Measurements from ENCODE around the gene NUDT22.

Gene NUDT22

DNA sequence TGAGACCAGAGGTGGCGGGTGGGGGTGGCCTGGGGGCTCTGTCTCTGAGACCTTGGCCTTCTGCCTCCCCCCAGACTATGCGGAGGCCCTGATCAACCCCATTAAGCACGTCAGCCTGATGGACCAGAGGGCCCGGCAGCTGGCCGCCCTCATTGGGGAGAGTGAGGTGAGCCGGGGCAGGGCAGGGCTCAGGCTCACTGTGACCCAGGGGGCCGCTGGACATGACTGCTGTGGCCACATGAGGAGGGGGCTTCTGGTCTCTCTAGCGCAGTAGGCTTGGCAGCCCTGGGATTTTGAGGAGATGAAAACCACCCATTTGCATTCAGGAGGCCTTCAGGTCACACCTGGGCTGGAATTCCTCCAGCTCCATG, 37.9 kb downstream of the NUDT22 start:
- ATAC-seq = no peak
- TF ChIP-seq OSR1 (CRISPR knock-in tag; IDR thresholded peaks at IDR 0.05) (no peak), PPARA (CRISPR knock-in tag; IDR thresholded peaks at IDR 0.05; ENCODE audit: borderline replicate concordance) (no peak), TCF4 (CRISPR knock-in tag; IDR thresholded peaks at IDR 0.05; ENCODE audit: borderline replicate concordance) (no peak), ZNF70 (CRISPR knock-in tag; IDR thresholded peaks at IDR 0.05) (no peak)
- TF ChIP-seq, protein P1, sequence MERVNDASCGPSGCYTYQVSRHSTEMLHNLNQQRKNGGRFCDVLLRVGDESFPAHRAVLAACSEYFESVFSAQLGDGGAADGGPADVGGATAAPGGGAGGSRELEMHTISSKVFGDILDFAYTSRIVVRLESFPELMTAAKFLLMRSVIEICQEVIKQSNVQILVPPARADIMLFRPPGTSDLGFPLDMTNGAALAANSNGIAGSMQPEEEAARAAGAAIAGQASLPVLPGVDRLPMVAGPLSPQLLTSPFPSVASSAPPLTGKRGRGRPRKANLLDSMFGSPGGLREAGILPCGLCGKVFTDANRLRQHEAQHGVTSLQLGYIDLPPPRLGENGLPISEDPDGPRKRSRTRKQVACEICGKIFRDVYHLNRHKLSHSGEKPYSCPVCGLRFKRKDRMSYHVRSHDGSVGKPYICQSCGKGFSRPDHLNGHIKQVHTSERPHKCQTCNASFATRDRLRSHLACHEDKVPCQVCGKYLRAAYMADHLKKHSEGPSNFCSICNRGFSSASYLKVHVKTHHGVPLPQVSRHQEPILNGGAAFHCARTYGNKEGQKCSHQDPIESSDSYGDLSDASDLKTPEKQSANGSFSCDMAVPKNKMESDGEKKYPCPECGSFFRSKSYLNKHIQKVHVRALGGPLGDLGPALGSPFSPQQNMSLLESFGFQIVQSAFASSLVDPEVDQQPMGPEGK (CRISPR knock-in tag; IDR thresholded peaks at IDR 0.05; ENCODE audit: borderline replicate concordance) = no peak

DNA sequence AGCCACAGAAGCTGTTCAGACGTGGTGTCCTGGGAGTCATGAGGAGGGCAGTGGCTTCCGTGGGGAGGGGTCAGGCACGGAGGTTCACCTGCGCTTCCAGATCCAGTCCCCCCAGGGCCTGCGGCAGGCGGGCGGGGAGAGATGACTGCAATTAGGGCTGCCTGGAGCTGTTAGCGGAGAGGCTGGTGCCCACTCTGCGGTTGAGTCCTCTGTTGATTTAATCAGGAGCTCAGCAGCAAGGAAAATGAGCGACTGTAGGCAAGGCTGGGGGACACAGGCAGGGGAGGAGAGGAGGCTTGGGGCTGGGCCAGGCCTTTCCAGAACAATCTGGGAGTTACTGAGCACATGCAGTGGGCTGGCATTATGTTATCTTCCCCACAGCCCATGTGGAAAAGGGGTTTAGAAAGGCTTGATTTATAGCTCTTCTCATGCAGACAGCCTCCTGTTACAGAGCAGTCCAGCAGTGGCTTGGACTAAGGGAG, 38.3 kb downstream of the NUDT22 start:
- peak; percentile 57 for TF ChIP-seq TCF4 (CRISPR knock-in tag; IDR thresholded peaks at IDR 0.05; ENCODE audit: borderline replicate concordance)
- peak; percentile 50; the same call in 1 of the 2 replicates for TF ChIP-seq TSHZ2 (CRISPR knock-in tag; IDR thresholded peaks at IDR 0.05)
- no peak for TF ChIP-seq ARNTL (CRISPR knock-in tag; IDR thresholded peaks at IDR 0.05; ENCODE audit: borderline replicate concordance, low read depth)
- ATAC-seq = no peak

- TF ChIP-seq TOX (CRISPR knock-in tag; IDR thresholded peaks at IDR 0.05; ENCODE audit: borderline replicate concordance) (no peak), ZNF70 (CRISPR knock-in tag; IDR thresholded peaks at IDR 0.05) (no peak), PPARA (CRISPR knock-in tag; IDR thresholded peaks at IDR 0.05; ENCODE audit: borderline replicate concordance) (no peak), ZNF8 (CRISPR knock-in tag; IDR thresholded peaks at IDR 0.05) (no peak), RARB (CRISPR knock-in tag; IDR thresholded peaks at IDR 0.05) (no peak)
- TF ChIP-seq, protein P1 (CRISPR knock-in tag; IDR thresholded peaks at IDR 0.05; ENCODE audit: borderline replicate concordance) = no peak
- ATAC-seq = no peak
Observed at GRCh38 chr11:64265176-64266160, 39.4 kb downstream of the NUDT22 start.

- no peak for ATAC-seq
- no peak for TF ChIP-seq RARB (CRISPR knock-in tag; IDR thresholded peaks at IDR 0.05)
- no peak for TF ChIP-seq ZFP3 (CRISPR knock-in tag; IDR thresholded peaks at IDR 0.05)
- TF ChIP-seq ISL1 (CRISPR knock-in tag; IDR thresholded peaks at IDR 0.05) = no peak
- TF ChIP-seq SNAI2 (CRISPR knock-in tag; IDR thresholded peaks at IDR 0.05) = no peak
- no peak for TF ChIP-seq TOX (CRISPR knock-in tag; IDR thresholded peaks at IDR 0.05; ENCODE audit: borderline replicate concordance)
- TF ChIP-seq, protein P1 (CRISPR knock-in tag; IDR thresholded peaks at IDR 0.05; ENCODE audit: borderline replicate concordance) = no peak
Observed at GRCh38 chr11:64266339-64266738, 40.3 kb downstream of the NUDT22 start.

DNA sequence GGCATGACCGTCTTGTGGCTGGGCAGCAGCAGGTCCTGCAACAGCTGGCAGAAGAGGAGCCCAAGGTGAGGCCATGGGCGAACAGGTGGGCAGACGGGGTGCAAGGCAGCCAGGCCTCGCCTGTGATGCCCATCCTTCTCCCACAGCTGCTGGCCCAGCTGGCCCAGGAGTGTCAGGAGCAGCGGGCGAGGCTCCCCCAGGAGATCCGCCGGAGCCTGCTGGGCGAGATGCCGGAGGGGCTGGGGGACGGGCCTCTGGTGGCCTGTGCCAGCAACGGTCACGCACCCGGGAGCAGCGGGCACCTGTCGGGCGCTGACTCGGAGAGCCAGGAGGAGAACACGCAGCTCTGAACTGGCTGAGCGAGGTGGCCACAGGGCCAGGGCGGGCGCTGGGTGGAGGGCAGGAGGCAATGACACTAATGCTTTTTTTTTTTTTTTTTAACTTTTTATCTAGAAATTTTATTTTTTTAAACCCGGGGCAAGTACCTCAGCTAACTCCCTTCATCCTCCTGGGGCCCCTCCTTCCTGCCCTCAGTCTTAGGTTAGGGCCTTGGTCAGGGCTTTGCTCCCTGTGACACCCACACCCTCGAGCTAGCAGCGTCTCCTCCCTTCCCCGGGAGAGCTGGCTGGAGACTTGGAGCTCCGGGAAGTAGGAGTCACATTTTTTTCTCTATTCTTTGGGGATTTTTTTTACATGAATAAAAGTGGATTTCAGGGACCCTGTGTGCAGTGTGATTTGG, 41.3 kb downstream of the NUDT22 start:
- ATAC-seq = no peak
- no peak for TF ChIP-seq ESRRG (CRISPR knock-in tag; IDR thresholded peaks at IDR 0.05)
- TF ChIP-seq ZNF70 (CRISPR knock-in tag; IDR thresholded peaks at IDR 0.05) = no peak
- TF ChIP-seq CSDC2 (CRISPR knock-in tag; IDR thresholded peaks at IDR 0.05) = no peak
- TF ChIP-seq OSR1 (CRISPR knock-in tag; IDR thresholded peaks at IDR 0.05) = no peak

All from SK-N-SH treated with all-trans-retinoic acid at 6 μM for 48 hours (cell line).